ENCODE data around the gene SPAG9.
"Not testable (repeated sequence)": the region's sequence is repeated elsewhere in the genome, so short reads cannot be mapped to it uniquely, and the experiment has no call there.

SPAG9 gene

DNA sequence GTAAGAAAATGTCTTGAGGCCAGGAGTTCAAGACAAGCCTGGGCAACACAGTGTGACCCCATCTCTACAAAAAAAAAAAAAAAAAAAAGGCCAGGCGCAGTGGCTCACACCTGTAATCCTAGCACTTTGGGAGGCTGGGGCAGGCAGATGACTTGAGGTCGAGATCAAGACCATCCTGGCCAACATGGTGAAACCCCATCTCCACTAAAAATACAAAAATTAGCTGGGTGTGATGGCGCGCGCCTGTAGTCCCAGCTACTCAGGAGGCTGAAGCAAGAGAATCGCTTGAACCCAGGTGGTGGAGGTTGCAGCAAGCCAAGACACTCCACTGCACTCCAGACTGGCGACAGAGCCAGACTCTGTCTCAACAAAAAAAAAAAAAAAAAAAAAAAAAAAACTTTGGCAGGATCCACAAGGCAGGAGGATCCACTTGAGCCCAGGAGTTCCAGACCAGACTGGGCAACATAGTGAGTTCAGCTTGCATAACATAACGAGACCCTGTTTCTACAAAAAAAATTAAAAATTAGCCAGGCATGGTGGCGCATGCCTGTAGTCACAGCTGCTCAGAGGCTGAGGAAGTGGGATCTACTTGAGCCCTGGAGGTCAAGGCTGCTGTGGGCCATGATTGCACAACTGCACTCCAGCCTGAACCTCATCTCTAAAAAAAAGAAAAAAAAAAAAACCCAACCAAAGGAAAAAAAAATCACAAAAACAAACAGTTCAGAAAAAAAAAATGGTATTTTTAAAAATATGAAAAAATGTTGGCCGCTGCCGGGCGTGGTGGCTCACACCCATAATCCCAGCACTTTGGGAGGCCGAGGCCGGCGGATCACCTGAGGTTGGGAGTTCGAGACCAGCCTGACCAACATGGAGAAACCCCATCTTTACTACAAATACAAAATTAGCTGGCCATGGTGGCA, 8.1 kb downstream of the SPAG9 start:
- 98% methylated on average over 15 of the region's 16 CpGs for WGBS
- not testable (repeated sequence) for H3K14ac ChIP-seq (ENCODE audit: low read length in 2 of 2); H2BK12ac ChIP-seq (ENCODE audit: low read length in 2 of 2); H3K4me3 ChIP-seq (ENCODE audit: insufficient read depth in 1 of 2, low read depth in 1 of 2, low read length in 2 of 2); H3K9ac ChIP-seq (ENCODE audit: low read length); H3K27ac ChIP-seq (ENCODE audit: low read length, poor library complexity, severe bottlenecking); H3K27me3 ChIP-seq (ENCODE audit: control insufficient read depth in 1 of 2, insufficient read depth in 1 of 2, low read length in 2 of 2); H3K36me3 ChIP-seq (ENCODE audit: control insufficient read depth in 1 of 2, insufficient read depth in 2 of 2, low read depth in 1 of 2, low read length in 2 of 2); H3K4me2 ChIP-seq (ENCODE audit: low read length, poor library complexity, severe bottlenecking); H2AK5ac ChIP-seq (ENCODE audit: low read length, severe bottlenecking); H2BK120ac ChIP-seq (ENCODE audit: low read depth, low read length); H3K23ac ChIP-seq (ENCODE audit: low read length in 2 of 2); H3K79me1 ChIP-seq (replicated peaks; ENCODE audit: low read length, poor library complexity, severe bottlenecking); H3K4ac ChIP-seq (ENCODE audit: low read depth in 1 of 2, low read length in 2 of 2); H2AFZ ChIP-seq (ENCODE audit: low read depth, low read length); H3K9me3 ChIP-seq (ENCODE audit: control insufficient read depth, low read length); H4K8ac ChIP-seq (ENCODE audit: low read length); H4K91ac ChIP-seq (ENCODE audit: low read length); H2BK15ac ChIP-seq (ENCODE audit: low read depth, poor library complexity, severe bottlenecking); H2BK5ac ChIP-seq (ENCODE audit: low read depth, low read length, poor library complexity, severe bottlenecking)
- H3K4me1 ChIP-seq (ENCODE audit: control insufficient read depth, insufficient read depth, low read depth, low read length), result peaks cover 16% of the 10 kb centered on the region
- peak overlapping the region in 1 of 2 experiments; percentile 40 for H3K18ac ChIP-seq (ENCODE audit: low read depth in 1 of 2, low read length in 2 of 2)
- peak; percentile 65 for DNase-seq

GRCh38 chr17:51107778-51108177, 12.9 kb downstream of the SPAG9 start:
- no peak overlapping the region for H2AFZ ChIP-seq (ENCODE audit: low read depth, low read length)
- peaks cover 6% of the 10 kb centered on the region for H3K79me1 ChIP-seq (replicated peaks; ENCODE audit: low read length, poor library complexity, severe bottlenecking)
- no peak overlapping the region for H2BK120ac ChIP-seq (ENCODE audit: low read depth, low read length)
- no peak overlapping the region for H2BK12ac ChIP-seq (ENCODE audit: low read length in 2 of 2)
- no peak overlapping the region for H3K4me2 ChIP-seq (ENCODE audit: low read length, poor library complexity, severe bottlenecking)
- H4K8ac ChIP-seq (ENCODE audit: low read length), result no peak overlapping the region
- no peak overlapping the region for H2BK5ac ChIP-seq (ENCODE audit: low read depth, low read length, poor library complexity, severe bottlenecking)
- H3K23ac ChIP-seq (ENCODE audit: low read length in 2 of 2), result no peak overlapping the region
- no peaks in the 10 kb centered on the region for H3K9me3 ChIP-seq (ENCODE audit: control insufficient read depth, low read length)
- no peak for DNase-seq
- peaks cover 0 to 11% of the 10 kb centered on the region in 2 experiments for H3K36me3 ChIP-seq (ENCODE audit: control insufficient read depth in 1 of 2, insufficient read depth in 2 of 2, low read depth in 1 of 2, low read length in 2 of 2)
- no peak overlapping the region for H3K4ac ChIP-seq (ENCODE audit: low read depth in 1 of 2, low read length in 2 of 2)
- no peak overlapping the region for H3K9ac ChIP-seq (ENCODE audit: low read length)
- H4K91ac ChIP-seq (ENCODE audit: low read length), result no peak overlapping the region
- no peak overlapping the region for H3K4me3 ChIP-seq (ENCODE audit: insufficient read depth in 1 of 2, low read depth in 1 of 2, low read length in 2 of 2)
- H3K27me3 ChIP-seq (ENCODE audit: control insufficient read depth in 1 of 2, insufficient read depth in 1 of 2, low read length in 2 of 2), result no peaks in the 10 kb centered on the region
- H2AK5ac ChIP-seq (ENCODE audit: low read length, severe bottlenecking), result no peak overlapping the region
- H3K14ac ChIP-seq (ENCODE audit: low read length in 2 of 2), result no peak overlapping the region
- 100% methylated on average over 1 of the region's 1 CpG for WGBS
- no peak overlapping the region for H3K27ac ChIP-seq (ENCODE audit: low read length, poor library complexity, severe bottlenecking)
- peaks cover 18% of the 10 kb centered on the region for H3K4me1 ChIP-seq (ENCODE audit: control insufficient read depth, insufficient read depth, low read depth, low read length)
- no peak overlapping the region for H3K18ac ChIP-seq (ENCODE audit: low read depth in 1 of 2, low read length in 2 of 2)
- no peak overlapping the region for H2BK15ac ChIP-seq (ENCODE audit: low read depth, poor library complexity, severe bottlenecking)

DNA sequence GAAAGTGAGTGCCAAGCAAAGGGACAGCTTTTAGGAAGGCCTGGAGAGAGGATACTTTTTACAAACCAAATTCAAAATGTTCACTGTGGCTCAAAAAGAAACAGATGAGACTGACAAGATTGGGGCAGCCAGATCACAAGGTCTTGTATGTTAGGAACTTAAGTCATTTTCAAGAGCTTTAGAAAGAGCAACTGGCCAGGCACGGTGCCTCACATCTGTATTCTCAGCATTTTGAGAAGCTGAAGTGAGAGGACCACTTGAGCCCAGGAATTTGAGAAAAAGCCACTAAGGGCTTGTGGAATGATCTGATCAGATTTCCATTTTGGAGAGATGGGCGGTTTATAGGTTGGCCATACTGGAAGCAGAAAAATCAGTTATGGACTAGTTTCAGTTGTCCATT, 17.2 kb downstream of the SPAG9 start:
- Histone ChIP-seq H4K91ac (ENCODE audit: low read length) (no peak overlapping the region), H2BK15ac (ENCODE audit: low read depth, poor library complexity, severe bottlenecking) (no peak overlapping the region), H2BK120ac (ENCODE audit: low read depth, low read length) (no peak overlapping the region), H2BK12ac (ENCODE audit: low read length in 2 of 2) (no peak overlapping the region), H2AK5ac (ENCODE audit: low read length, severe bottlenecking) (peak overlapping the region; percentile 70), H3K14ac (ENCODE audit: low read length in 2 of 2) (no peak overlapping the region), H3K4me2 (ENCODE audit: low read length, poor library complexity, severe bottlenecking) (peak overlapping the region; percentile 42), H4K8ac (ENCODE audit: low read length) (no peak overlapping the region), H3K4ac (ENCODE audit: low read depth in 1 of 2, low read length in 2 of 2) (no peak overlapping the region), H3K18ac (ENCODE audit: low read depth in 1 of 2, low read length in 2 of 2) (no peak overlapping the region), H2AFZ (ENCODE audit: low read depth, low read length) (no peak overlapping the region), H3K27ac (ENCODE audit: low read length, poor library complexity, severe bottlenecking) (peak overlapping the region; percentile 79), H3K9ac (ENCODE audit: low read length) (peak overlapping the region; percentile 9), H3K27me3 (ENCODE audit: control insufficient read depth in 1 of 2, insufficient read depth in 1 of 2, low read length in 2 of 2) (no peaks in the 10 kb centered on the region), H3K36me3 (ENCODE audit: control insufficient read depth in 1 of 2, insufficient read depth in 2 of 2, low read depth in 1 of 2, low read length in 2 of 2) (peaks cover 0 to 7% of the 10 kb centered on the region in 2 experiments), H3K4me3 (ENCODE audit: insufficient read depth in 1 of 2, low read depth in 1 of 2, low read length in 2 of 2) (no peak overlapping the region), H2BK5ac (ENCODE audit: low read depth, low read length, poor library complexity, severe bottlenecking) (no peak overlapping the region), H3K4me1 (ENCODE audit: control insufficient read depth, insufficient read depth, low read depth, low read length) (peaks cover 16% of the 10 kb centered on the region), H3K23ac (ENCODE audit: low read length in 2 of 2) (no peak overlapping the region), H3K9me3 (ENCODE audit: control insufficient read depth, low read length) (no peaks in the 10 kb centered on the region), H3K79me1 (replicated peaks; ENCODE audit: low read length, poor library complexity, severe bottlenecking) (peaks cover 10% of the 10 kb centered on the region)
- WGBS, result 93% methylated on average over 2 of the region's 2 CpGs
- no peak for DNase-seq

- H3K4me3 ChIP-seq (ENCODE audit: insufficient read depth in 1 of 2, low read depth in 1 of 2, low read length in 2 of 2), result no peak overlapping the region
- H4K91ac ChIP-seq (ENCODE audit: low read length), result no peak overlapping the region
- no peak overlapping the region for H2AFZ ChIP-seq (ENCODE audit: low read depth, low read length)
- H3K4me1 ChIP-seq (ENCODE audit: control insufficient read depth, insufficient read depth, low read depth, low read length), result peaks cover 16% of the 10 kb centered on the region
- no peak overlapping the region for H2BK5ac ChIP-seq (ENCODE audit: low read depth, low read length, poor library complexity, severe bottlenecking)
- peak overlapping the region; percentile 42 for H3K4me2 ChIP-seq (ENCODE audit: low read length, poor library complexity, severe bottlenecking)
- H3K23ac ChIP-seq (ENCODE audit: low read length in 2 of 2), result no peak overlapping the region
- no peak overlapping the region for H3K4ac ChIP-seq (ENCODE audit: low read depth in 1 of 2, low read length in 2 of 2)
- H3K9ac ChIP-seq (ENCODE audit: low read length), result no peak overlapping the region
- no peaks in the 10 kb centered on the region for H3K27me3 ChIP-seq (ENCODE audit: control insufficient read depth in 1 of 2, insufficient read depth in 1 of 2, low read length in 2 of 2)
- peaks cover 0 to 7% of the 10 kb centered on the region in 2 experiments for H3K36me3 ChIP-seq (ENCODE audit: control insufficient read depth in 1 of 2, insufficient read depth in 2 of 2, low read depth in 1 of 2, low read length in 2 of 2)
- no peak for DNase-seq
- peaks cover 11% of the 10 kb centered on the region for H3K79me1 ChIP-seq (replicated peaks; ENCODE audit: low read length, poor library complexity, severe bottlenecking)
- no peaks in the 10 kb centered on the region for H3K9me3 ChIP-seq (ENCODE audit: control insufficient read depth, low read length)
- WGBS, result 93% methylated on average over 2 of the region's 3 CpGs
- no peak overlapping the region for H3K14ac ChIP-seq (ENCODE audit: low read length in 2 of 2)
- no peak overlapping the region for H3K18ac ChIP-seq (ENCODE audit: low read depth in 1 of 2, low read length in 2 of 2)
- H3K27ac ChIP-seq (ENCODE audit: low read length, poor library complexity, severe bottlenecking), result peak overlapping the region; percentile 79
- H4K8ac ChIP-seq (ENCODE audit: low read length), result no peak overlapping the region
- no peak overlapping the region for H2BK12ac ChIP-seq (ENCODE audit: low read length in 2 of 2)
- no peak overlapping the region for H2BK120ac ChIP-seq (ENCODE audit: low read depth, low read length)
- no peak overlapping the region for H2AK5ac ChIP-seq (ENCODE audit: low read length, severe bottlenecking)
- H2BK15ac ChIP-seq (ENCODE audit: low read depth, poor library complexity, severe bottlenecking), result no peak overlapping the region
These were observed 17.6 kb downstream of the SPAG9 start for GRCh38 chr17:51103050-51103449.
